Lung microvascular endothelial cell (primary cell): ENCODE measurements around the gene CCDC3. TPM values are rescaled to one million over a fixed set of nuclear protein-coding genes. Genes with fewer than 3 reads are reported as not detected.
A peak's percentile ranks its signal among the peaks of the same experiment; 100 is the strongest.

Experiments used
- DNase-seq, 2 donors: peaks; one replicate each; pipeline versions ENCODE4 v3.0.0 to v3.0.0-alpha.2; 2010; ENCODE audit warnings: low read depth in 2 of 2
- total RNA-seq: library from RNA; depleted of rRNA; stranded (reverse); fragments of >200 nt; gene quantifications from 2 replicates; pipeline ENCODE4 v1.2.1, GENCODE V29; 2014

Gene CCDC3
- total RNA-seq, 1 donor from 2014 or later: 0.60 TPM

- no peak for DNase-seq
Observed at GRCh38 chr10:12924911-12925310, 76.6 kb downstream of the CCDC3 start.

GRCh38 chr10:12922117-12922900, 79.2 kb downstream of the CCDC3 start:
- DNase-seq: no peak

GRCh38 chr10:12921163-12921562, 80.3 kb downstream of the CCDC3 start:
- no peak for DNase-seq

GRCh38 chr10:12919574-12919973, 81.9 kb downstream of the CCDC3 start:
- no peak for DNase-seq

GRCh38 chr10:12916587-12916986, 84.9 kb downstream of the CCDC3 start:
- DNase-seq: no peak

GRCh38 chr10:12915637-12916168, 85.8 kb downstream of the CCDC3 start:
- DNase-seq: no peak

GRCh38 chr10:12914111-12914510, 87.4 kb downstream of the CCDC3 start:
- no peak for DNase-seq

- no peak for DNase-seq
Observed at GRCh38 chr10:12911795-12912194, 89.7 kb downstream of the CCDC3 start.

GRCh38 chr10:12910835-12911234, 90.7 kb downstream of the CCDC3 start:
- no peak for DNase-seq

- DNase-seq: no peak
Observed at GRCh38 chr10:12909836-12910185, 91.7 kb downstream of the CCDC3 start.

- DNase-seq: no peak
Observed at GRCh38 chr10:12909182-12909835, 92.2 kb downstream of the CCDC3 start.

- no peak for DNase-seq
Observed at GRCh38 chr10:12908773-12909172, 92.7 kb downstream of the CCDC3 start.

- peak; percentile 5 to 23 for DNase-seq
Observed at GRCh38 chr10:12907656-12908055, 93.9 kb downstream of the CCDC3 start.

- DNase-seq: peak in 1 of 2 donors; percentile 61
Observed at GRCh38 chr10:12906051-12906541, 95.4 kb downstream of the CCDC3 start.

- no peak for DNase-seq
Observed at GRCh38 chr10:12905067-12905466, 96.4 kb downstream of the CCDC3 start.

- DNase-seq: no peak
Observed at GRCh38 chr10:12902851-12903358, 98.6 kb downstream of the CCDC3 start.

- DNase-seq: peak; percentile 76 to 85
Observed at GRCh38 chr10:12902135-12902572, 99.4 kb downstream of the CCDC3 start.

GRCh38 chr10:12899546-12899945, 102.0 kb downstream of the CCDC3 start:
- DNase-seq: no peak

GRCh38 chr10:12898271-12898670, 103.2 kb downstream of the CCDC3 start:
- no peak for DNase-seq

GRCh38 chr10:12897278-12897677, 104.2 kb downstream of the CCDC3 start:
- DNase-seq: no peak

GRCh38 chr10:12896251-12896650, 105.3 kb downstream of the CCDC3 start:
- no peak for DNase-seq

GRCh38 chr10:12892924-12893323, 108.6 kb downstream of the CCDC3 start:
- no peak for DNase-seq
